ENCODE results near the gene TELO2. TPM values are rescaled to one million over a fixed set of nuclear protein-coding genes. Genes with fewer than 3 reads are reported as not detected.
A peak's percentile ranks its signal among the peaks of the same experiment; 100 is the strongest.

The TELO2 gene
- total and polyA plus RNA-seq, 10 donors, result 28.5 to 110 (median 57.8) TPM

- peaks cover 0 to 92% (median 83%) of the 10 kb centered on the region in 6 donors for H3K36me3 ChIP-seq
- intact Hi-C loops (cut with DNase I; ENCODE audit: low total_unique reads), result no loop called here
- 93 to 98% (median 95%) methylated on average over 16 to 30 of the region's 30 CpGs for WGBS, 5 donors
- no peak for DNase-seq
- TF ChIP-seq POLR2AphosphoS5 (IDR thresholded peaks at IDR 0.05), result peak in 1 of 3 donors; percentile 16
- no peak for TF ChIP-seq POLR2A (IDR thresholded peaks at IDR 0.05)
- H3K27ac ChIP-seq, result no peak overlapping the region
- H3K4me3 ChIP-seq, result no peak overlapping the region
- no peaks in the 10 kb centered on the region for H3K9me3 ChIP-seq
- peaks cover 0 to 28% (median 2%) of the 10 kb centered on the region in 6 donors for H3K4me1 ChIP-seq
- H3K27me3 ChIP-seq (replicated peaks in 1 of 7), result no peaks in the 10 kb centered on the region
Measured at GRCh38 chr16:1448536-1449116, 44.5 kb upstream of the TELO2 start.

- Histone ChIP-seq H3K36me3 (peaks cover 0 to 99% (median 90%) of the 10 kb centered on the region in 6 donors), H3K27ac (no peak overlapping the region), H3K4me3 (no peak overlapping the region), H3K4me1 (peaks cover 0 to 25% (median 2%) of the 10 kb centered on the region in 6 donors), H3K9me3 (no peaks in the 10 kb centered on the region), H3K27me3 (replicated peaks in 1 of 7) (no peaks in the 10 kb centered on the region)
- DNase-seq, result no peak
- WGBS, 5 donors, result 93 to 97% (median 96%) methylated on average over 20 to 25 of the region's 25 CpGs
- intact Hi-C loops (cut with DNase I; ENCODE audit: low total_unique reads), result no loop called here
- peak in 1 of 3 donors; percentile 18 for TF ChIP-seq POLR2AphosphoS5 (IDR thresholded peaks at IDR 0.05)
- TF ChIP-seq CTCF (IDR thresholded peaks at IDR 0.05 in 8 of 11, conservative IDR thresholded peaks at IDR 0.05 in 3 of 11), result no peak
- TF ChIP-seq POLR2A (IDR thresholded peaks at IDR 0.05), result no peak
Measured at GRCh38 chr16:1449201-1449788, 43.9 kb upstream of the TELO2 start.

- Histone ChIP-seq H3K9me3 (no peaks in the 10 kb centered on the region), H3K4me1 (peaks cover 0 to 15% (median 2%) of the 10 kb centered on the region in 6 donors), H3K36me3 (peaks cover 0 to 100% (median 97%) of the 10 kb centered on the region in 6 donors), H3K27me3 (replicated peaks in 1 of 7) (no peaks in the 10 kb centered on the region), H3K27ac (no peak overlapping the region), H3K4me3 (no peak overlapping the region)
- intact Hi-C loops (cut with DNase I; ENCODE audit: low total_unique reads), result no loop called here
- DNase-seq, result no peak
- WGBS, 5 donors, result 89 to 93% (median 90%) methylated on average over 9 to 29 of the region's 29 CpGs
- TF ChIP-seq POLR2AphosphoS5 (IDR thresholded peaks at IDR 0.05) (peak in 1 of 3 donors; percentile 17), CTCF (IDR thresholded peaks at IDR 0.05 in 8 of 11, conservative IDR thresholded peaks at IDR 0.05 in 3 of 11) (no peak)
Measured at GRCh38 chr16:1450218-1450617, 42.9 kb upstream of the TELO2 start.

GRCh38 chr16:1450841-1451240 lies 42.3 kb upstream of the TELO2 start:
- Histone ChIP-seq H3K27ac (no peak overlapping the region), H3K27me3 (replicated peaks in 1 of 7) (no peaks in the 10 kb centered on the region), H3K36me3 (peaks cover 0 to 100% (median 97%) of the 10 kb centered on the region in 6 donors), H3K4me3 (no peak overlapping the region), H3K4me1 (peaks cover 0 to 9% (median 0%) of the 10 kb centered on the region in 6 donors), H3K9me3 (no peaks in the 10 kb centered on the region)
- TF ChIP-seq POLR2A (IDR thresholded peaks at IDR 0.05) (no peak), CTCF (IDR thresholded peaks at IDR 0.05 in 8 of 11, conservative IDR thresholded peaks at IDR 0.05 in 3 of 11) (no peak), POLR2AphosphoS5 (IDR thresholded peaks at IDR 0.05) (no peak)
- WGBS, 5 donors, result 95 to 98% (median 95%) methylated on average over 12 to 21 of the region's 21 CpGs
- no peak for DNase-seq
- intact Hi-C loops (cut with DNase I; ENCODE audit: low total_unique reads), result no loop called here
